HPDE6-E6E7 (cell line): ENCODE measurements around the gene C10orf62.
A peak's percentile ranks its signal among the peaks of the same experiment; 100 is the strongest.
"Not testable (repeated sequence)": the region's sequence is repeated elsewhere in the genome, so short reads cannot be mapped to it uniquely, and the experiment has no call there.

Experiments
- DNase-seq: peaks from one replicate; pipeline ENCODE4 v3.0.0; 2011; ENCODE audit warnings: missing footprints; ENCODE audit errors: extremely low spot score

The C10orf62 gene

DNA sequence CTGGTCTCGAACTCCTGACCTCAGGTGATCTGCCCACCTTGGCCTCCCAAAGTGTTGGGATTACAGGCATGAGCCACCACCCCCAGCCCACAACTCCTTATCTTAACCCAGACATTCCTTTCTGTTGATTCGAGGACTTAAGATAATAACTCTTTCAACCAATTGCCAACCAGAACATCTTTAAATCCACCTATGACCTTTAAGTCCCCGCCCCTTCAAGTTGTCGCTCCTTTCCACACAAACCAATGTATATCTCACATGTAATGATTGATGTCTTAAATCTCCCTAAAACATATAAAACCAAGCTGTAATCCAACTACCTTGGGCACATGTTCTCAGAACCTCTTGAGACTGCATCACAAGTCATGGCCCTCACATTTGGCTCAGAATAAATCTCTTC lies 24.7 kb upstream of the C10orf62 start:
- DNase-seq: no peak

DNA sequence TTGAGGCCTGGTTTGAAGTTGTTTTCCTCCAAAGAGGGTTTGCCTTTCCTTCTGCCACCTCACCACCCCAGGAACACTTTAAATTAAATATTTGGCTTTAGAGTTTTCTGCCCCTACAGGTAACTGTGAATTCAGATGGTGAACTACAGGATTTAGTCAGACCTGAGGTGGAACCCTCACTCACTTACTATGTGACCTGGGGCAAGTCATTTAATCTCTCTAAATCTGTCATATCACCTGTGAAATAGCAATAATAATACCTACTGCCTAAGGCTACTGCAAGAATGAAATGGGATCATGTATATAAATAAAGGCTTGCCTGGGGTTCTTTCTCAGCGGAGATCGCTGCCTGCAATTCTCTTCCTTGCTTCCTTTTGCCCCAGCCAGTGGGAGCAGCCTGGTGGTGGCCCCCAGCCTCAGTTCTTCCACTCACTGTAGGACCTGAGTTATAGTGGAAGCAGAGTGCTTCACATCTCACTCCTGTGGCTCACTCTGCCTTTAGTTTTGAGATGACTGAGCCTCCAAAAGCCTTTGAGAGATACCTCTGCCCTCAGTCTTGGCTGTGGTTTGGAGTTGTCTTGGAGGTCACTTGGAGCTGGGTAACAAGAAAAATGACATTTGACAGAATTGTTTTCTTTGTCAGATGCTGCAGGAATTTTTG lies 23.1 kb upstream of the C10orf62 start:
- DNase-seq: no peak

DNA sequence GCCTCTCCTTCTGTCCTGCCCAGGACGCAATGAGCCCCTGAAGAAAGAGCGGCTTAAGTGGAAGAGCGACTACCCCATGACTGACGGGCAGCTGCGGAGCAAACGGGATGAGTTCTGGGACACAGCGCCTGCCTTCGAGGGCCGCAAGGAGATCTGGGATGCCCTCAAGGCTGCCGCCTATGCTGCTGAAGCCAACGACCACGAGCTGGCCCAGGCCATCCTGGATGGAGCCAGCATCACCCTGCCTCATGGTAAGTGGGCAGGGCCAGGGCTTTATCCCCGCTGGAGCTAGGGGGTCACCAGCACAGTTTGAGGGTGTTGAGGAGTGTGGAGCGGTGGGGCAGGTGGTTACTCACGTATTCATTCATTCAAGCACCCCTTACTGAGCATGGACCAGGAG lies 21.6 kb upstream of the C10orf62 start:
- no peak for DNase-seq

- no peak for DNase-seq
Measured at GRCh38 chr10:97570146-97570788, 19.3 kb upstream of the C10orf62 start.

GRCh38 chr10:97570789-97571471 lies 18.6 kb upstream of the C10orf62 start:
- DNase-seq: no peak

DNA sequence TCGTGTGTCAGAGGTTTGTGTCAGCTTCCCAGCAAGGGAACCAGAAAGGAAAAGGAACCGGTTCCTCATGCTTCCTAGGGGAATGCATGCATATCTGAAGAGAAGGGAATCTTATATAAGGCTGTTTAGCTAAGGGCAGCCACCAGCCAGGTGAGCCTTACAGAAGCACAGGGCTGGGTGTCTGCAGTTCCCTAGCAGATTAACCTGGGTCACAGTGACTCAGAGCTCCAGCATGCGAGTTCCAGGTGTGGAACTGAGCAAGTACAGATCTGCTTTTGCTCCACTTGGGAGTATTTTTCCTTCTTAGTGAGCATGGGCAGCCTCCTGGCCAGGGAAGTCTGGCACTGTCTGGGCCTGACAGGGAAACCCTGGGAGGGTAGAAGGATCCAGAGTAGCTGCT lies 17.9 kb upstream of the C10orf62 start:
- peak; percentile 91 for DNase-seq

- peak; percentile 72 for DNase-seq
Measured at GRCh38 chr10:97572214-97572989, 17.1 kb upstream of the C10orf62 start, which contains the start of gene ANKRD2. Gene ANKRD2, plus strand, starts transcription at chr10:97572779. Its CDS starts 10 bp downstream, at chr10:97572789.

GRCh38 chr10:97573021-97573420 lies 16.5 kb upstream of the C10orf62 start:
- DNase-seq: no peak

- no peak for DNase-seq
Measured at GRCh38 chr10:97573672-97574071, 15.8 kb upstream of the C10orf62 start.

DNA sequence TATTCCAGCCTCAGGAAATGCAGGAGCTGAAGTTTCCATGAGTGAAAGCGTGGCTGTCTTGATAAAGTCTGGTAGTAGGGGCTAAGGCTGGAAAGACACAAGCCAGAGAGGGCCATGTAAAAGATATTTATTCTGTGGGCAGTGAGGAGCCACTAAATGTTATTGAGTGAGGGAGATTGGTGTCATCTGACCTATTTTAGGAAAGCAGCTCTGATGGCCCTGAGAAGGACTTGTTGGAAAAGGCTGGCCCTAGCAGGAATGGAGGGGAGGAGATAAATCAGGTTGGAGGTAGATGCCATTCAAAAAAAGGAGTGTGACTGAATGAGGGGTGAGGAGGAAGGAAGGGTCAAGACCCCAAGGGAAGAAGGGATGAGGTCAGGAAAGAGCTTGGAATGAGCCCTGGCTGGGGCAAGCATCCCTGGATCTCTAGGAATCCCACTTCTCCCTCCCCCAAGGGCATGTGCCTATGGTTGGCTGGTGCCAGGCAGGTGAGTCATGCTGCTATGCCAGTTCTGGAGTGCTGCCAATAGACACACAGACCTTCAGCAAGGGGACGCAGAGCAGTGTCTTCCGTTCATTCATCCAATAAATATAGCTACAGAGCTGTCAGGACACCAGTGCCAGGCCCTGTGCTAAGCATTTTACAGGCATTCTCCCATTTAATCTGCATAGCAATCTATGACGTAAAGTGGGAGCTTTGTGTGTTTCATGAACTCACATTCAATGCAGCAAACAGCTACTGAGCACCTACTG lies 15.0 kb upstream of the C10orf62 start:
- DNase-seq: peak; percentile 93

- no peak for DNase-seq
Measured at GRCh38 chr10:97575127-97575668, 14.3 kb upstream of the C10orf62 start.

DNA sequence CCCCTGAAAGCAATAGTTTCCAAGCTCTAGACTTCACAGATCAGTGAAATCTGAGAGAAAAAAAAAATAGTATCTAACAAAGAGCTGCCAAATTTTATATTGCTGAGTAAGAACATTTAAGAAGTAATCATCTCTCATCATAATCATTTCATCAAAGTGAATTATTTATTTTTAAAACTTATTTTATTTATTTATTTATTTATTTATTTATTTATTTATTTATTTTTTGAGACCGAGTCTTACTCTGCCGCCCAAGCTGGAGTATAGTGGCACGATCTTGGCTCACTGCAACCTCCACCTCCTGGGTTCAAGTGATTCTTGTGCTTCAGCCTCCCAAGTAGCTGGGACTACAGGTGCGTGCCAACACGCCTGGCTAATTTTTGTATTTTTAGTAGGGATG lies 13.0 kb upstream of the C10orf62 start:
- DNase-seq: not testable (repeated sequence)

- DNase-seq: no peak
Measured at GRCh38 chr10:97577701-97578100, 11.8 kb upstream of the C10orf62 start.

DNA sequence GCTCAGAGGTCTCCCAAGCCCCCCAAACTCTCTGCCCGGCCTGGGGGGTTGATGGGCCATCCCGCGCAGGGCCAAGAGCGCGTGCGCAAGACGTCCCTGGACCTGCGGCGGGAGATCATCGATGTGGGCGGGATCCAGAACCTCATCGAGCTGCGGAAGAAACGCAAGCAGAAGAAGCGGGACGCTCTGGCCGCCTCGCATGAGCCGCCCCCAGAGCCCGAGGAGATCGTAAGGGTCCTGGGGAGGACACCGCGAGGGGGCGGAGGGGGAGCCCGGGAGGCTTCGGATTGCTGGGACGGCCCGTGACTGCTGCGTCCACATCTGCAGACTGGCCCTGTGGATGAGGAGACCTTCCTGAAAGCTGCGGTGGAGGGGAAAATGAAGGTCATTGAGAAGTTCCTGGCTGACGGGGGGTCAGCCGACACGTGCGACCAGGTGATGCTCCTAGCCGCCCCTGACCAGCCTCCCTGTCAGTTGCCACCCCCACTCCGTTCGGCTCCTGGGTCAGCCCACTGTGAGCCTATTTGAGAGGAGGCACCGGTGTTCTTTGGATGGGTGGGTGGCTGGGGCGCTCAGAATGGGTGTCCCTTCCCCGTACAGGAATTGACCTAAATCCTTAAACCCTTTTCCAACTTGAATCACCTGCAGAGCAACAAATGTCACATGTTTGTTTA lies 11.2 kb upstream of the C10orf62 start:
- no peak for DNase-seq

- DNase-seq: no peak
Measured at GRCh38 chr10:97580421-97581367, 8.8 kb upstream of the C10orf62 start.

- DNase-seq: no peak
Measured at GRCh38 chr10:97582169-97582568, 7.4 kb upstream of the C10orf62 start.

DNA sequence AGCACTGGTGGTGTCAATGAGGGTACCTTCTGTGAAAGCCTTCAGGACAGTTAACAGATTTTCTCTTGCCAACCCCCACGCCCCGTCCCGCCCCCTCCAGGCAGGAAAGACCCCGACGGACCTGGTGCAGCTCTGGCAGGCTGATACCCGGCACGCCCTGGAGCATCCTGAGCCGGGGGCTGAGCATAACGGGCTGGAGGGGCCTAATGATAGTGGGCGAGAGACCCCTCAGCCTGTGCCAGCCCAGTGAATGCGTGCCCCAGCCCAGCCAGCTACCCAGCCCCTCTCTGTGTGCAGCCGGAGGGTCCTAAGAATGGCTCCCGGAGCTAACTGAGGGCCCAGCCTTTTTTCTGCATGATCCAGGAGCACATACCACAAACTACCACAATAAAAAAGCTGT lies 6.0 kb upstream of the C10orf62 start:
- DNase-seq: no peak

DNA sequence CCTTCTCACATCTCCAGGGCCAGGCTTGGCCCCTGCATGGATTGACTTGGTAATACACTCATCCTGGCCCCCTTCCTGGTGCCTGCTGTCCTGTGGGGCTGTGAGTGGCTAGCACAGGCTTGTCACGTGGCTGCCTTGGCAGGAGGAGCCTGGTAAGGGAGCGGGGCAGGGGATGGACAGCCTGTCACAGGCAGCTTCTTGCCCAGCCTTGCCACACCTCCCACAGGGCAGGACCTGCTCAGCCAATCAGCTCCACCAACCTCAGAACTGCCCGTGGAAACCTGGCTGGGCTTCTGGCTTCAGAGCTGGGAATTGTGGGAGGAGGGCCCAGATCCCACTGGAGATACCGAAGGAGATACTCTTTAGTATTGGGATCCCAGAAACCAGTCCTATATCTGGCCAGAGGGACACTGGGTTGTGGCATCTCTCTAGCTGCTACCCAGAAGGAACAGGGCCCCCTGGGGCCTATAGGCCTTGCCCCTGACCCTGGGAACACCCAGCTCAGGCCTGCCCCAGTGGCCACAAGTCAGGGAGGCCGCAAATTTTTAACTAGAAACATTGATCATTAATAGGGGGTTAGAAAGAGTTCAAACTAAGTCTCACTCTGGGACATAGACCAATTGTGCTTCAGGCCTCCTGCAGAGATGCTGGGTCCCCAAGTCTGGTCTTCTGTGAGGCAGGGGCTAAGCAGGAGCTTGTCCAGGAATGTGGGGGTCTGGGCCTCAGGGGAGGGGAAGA lies 5.3 kb upstream of the C10orf62 start, which contains the start of gene HOGA1:
Gene HOGA1 (plus strand): TSS at position 330 of the 738 bp plus-strand sequence. CDS start 315 bp downstream, at position 645.
- peak; percentile 81 for DNase-seq
